ENCODE results near the gene PPP1R18.

The PPP1R18 gene

DNA sequence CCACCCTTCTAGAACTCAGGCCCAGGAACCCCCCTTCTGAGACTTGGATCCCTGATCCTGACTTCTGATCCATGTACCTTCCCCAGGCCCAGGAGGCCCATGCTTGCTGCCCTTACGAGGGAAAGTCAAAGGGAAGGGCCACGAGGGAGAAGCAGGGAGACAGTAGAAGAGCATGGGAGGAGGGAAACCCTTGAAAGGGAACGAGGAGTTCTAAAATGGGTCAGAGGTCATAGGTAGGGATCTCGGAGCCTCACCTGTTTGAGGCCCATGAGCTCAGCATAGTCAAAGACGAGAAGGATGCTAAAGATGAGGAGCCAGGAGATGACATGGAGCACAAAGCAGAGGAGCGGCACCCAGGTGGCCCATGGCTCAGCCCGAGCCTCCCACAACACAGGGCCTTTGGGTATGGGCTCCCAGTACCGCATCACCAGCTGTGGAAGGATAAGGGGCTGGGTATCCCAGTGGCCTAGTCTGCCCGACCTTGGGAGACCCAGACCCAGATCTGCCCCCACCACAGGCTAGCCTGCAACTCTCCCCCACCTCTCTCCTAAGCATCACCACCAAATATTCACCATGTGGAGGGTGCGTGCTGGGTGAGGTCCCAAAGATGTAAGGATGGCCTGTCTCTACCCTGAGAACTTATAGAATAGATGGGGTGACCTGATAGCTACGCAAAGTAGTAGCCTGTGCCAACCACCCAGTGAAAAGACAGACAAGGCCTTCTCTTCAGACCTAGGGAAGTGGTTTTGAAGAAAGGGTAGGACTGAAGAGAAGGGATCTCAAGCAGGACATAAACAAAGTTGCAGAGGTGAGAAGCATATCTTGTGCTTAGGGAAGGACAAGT is 2.8 kb upstream of the PPP1R18 start:
- DNase-seq (ENCODE audit: low spot score) = no peak

DNA sequence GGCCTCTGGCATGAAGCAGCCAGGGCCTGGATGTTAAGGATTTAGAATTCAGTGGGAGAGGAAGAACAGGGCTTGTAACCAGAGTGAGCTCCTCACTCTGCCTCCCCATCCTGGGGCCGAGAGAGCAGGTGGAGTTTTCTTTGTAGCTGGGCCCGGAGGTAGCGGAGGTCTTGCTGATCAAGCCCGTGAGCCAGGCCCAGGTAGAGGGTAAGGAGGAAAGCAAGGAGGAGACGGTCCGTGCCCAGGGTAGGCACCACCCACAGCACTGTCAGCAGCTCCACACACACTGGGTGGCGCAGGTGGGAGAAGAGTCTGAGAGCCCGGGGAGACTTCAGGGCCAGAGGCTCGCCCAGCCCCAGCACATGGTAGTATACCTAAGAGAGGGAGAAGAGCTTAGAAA is 2.1 kb upstream of the PPP1R18 start:
- DNase-seq (ENCODE audit: low spot score) = no peak

DNA sequence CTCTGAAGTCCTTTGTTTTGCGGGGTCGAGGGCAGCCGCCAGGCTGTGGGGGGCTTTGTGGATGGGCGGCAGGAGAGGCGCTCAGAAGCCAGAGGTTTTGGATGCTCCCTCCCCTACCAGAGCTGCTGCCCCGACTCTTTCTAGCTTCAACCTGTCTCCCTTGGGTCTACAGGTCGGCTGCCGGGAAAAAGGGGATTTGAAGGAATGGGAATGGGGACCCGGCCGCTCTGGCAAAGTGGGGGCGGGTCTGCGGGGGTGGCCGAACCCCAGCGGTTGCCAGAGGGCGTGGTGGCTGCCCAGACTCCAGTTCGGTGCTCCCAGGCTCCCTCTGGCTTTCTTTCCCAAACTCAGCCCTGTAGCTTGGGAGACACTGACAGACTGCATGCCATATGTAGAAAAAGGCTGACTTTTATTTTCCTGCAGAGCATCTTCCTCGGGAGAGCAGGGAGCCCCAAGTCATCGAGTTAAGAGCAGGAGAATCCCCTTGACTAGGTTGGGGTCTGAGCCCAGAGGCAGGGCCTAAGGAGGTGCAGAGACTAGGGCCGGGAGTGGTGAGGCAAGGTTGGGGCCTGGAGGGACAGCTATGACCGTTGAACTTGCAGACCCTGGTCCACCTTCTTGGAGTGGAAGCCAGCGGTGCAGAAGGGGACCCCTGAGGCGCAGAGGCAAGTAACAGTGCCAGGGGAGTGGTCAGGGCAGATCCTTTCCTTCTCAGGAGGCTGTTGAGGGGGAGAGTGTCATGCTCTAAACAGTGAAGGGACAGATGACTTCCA is 1.4 kb upstream of the PPP1R18 start:
- DNase-seq (ENCODE audit: low spot score) = no peak

DNA sequence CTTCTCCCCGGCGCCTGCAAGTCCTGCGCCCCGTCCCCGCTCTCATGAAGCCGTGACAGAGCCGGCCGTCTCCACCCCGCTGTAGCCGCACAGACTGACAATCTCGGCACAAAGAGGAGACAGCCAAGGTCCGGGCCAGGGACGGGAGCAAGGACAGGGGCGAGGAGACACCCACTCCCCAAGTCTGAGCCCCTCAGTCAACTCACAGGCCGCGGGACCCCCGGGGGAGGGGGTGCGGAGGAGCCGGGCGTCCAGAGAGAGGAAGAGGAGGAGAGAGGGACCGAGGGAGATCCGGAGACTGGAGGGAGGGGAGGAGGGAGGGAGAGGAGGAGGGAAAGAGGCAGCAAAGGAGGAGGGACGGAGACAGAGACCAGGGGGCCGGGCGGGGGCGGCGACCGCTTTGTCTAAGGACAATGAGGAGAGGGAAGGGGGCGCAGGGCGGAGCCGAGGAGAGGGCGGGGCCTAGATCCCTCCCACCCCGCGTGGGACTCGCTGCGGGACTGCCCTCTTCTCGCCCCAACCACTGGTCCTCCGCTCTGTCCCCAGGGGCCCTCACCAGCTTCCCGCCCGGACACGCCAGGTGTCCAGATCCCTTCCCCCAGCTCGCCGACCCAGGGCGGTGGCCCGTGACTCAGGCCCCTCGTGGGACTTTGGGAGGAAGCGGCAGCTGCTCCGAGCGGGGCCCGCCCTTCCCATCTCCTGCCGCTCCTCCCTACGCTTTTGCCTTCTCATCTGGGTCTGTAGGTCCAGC is 638 bp upstream of the PPP1R18 start:
- DNase-seq (ENCODE audit: low spot score) = peak; percentile 55

DNA sequence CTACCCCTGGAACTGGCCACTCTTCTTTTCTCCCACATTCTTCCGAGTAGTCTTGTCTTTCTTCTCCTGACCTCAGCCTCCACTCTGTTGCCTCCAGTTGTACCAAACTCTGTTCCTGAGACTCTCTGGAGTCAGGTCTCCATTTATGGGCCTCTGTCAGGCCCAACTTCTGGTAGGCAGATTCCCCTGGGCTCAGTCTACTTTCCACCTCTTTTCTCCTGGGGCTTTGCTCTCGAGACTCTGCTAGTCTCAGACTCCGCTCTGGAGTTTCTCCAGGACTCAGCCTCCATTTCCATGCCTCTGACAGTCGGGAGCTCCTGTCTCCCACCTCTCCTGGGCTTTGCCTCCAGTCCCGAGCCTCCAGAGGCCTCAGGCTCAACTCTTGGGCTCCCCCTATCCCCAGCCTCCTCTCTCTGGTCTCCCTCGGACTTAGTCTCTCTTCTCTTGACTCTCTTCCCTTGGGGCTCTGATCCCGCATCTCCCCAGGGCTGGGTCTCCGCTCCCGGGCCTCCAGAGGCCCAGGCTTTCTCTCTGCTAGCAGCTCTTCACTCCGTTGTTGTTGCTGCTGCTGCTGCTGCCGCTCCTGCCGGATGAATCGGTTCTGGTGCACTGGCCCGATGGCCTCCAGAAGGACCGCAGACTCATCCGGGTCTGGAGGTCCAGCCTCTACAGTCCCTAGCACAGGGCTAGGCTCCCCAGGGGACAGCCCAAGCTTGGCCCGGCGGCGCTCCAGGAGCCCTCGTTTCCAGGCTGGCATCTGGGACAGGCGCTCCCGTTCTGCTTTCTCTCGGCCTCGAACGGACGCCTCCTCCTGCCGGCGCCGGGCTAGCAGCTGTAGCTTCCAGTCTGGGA is 1.1 kb downstream of the PPP1R18 start:
- no peak for DNase-seq (ENCODE audit: low spot score)

DNA sequence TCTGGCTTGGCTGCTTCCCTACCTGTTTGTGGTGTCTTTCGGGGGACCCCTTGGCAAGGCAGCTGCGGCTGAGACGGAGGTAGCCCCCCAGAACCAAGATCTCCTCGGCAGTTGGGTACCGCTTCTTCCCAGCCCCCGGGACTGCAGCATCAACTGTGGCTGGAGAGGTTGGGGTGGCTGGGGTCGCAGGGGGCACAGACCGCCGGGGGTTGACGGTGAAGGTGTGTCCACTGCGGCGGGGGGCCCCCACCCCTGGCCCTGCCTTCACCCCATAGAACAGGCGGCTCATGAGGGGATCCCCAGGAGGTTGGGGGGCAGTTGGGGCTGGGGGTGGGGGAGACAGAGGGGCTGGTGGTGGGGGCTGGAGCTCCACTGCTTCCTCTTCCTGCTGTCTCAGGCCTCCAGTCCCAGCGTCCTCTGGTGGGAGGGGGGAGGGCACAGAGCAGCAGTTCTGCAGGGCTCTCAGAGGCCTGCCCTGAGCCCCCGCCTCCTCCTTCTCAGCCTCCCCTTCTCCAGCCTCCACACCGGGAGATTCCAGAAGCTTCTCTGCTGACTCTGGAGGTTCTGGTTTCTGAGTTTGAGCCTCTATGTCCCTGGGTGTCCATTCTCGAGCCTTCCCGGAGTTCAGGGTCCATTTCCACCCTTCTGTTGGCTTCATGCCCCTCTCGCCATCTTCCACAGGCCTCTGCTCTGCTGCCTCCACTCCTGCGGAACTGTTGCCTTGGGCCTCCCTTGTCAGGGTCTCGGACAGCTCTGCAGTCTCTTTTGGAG is 1.9 kb downstream of the PPP1R18 start:
- no peak for DNase-seq (ENCODE audit: low spot score)

DNA sequence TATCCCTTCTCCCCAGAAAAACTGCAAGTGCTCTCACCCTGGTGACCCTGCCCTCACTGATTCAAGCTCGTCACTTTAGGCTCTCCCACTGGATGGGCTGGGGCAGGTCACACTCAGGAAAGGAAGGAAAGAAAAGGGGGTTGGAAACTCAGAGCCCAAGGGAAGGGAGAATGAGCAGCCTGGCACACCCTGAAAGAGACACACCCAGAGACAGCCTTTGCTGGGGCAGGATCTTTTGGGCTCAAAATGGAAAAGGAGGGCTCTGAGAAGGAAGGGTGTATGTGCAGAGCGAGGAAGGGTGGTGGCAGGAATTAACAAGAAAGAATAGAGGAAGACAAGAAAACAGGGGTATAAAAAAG is 2.5 kb downstream of the PPP1R18 start:
- no peak for DNase-seq (ENCODE audit: low spot score)

DNA sequence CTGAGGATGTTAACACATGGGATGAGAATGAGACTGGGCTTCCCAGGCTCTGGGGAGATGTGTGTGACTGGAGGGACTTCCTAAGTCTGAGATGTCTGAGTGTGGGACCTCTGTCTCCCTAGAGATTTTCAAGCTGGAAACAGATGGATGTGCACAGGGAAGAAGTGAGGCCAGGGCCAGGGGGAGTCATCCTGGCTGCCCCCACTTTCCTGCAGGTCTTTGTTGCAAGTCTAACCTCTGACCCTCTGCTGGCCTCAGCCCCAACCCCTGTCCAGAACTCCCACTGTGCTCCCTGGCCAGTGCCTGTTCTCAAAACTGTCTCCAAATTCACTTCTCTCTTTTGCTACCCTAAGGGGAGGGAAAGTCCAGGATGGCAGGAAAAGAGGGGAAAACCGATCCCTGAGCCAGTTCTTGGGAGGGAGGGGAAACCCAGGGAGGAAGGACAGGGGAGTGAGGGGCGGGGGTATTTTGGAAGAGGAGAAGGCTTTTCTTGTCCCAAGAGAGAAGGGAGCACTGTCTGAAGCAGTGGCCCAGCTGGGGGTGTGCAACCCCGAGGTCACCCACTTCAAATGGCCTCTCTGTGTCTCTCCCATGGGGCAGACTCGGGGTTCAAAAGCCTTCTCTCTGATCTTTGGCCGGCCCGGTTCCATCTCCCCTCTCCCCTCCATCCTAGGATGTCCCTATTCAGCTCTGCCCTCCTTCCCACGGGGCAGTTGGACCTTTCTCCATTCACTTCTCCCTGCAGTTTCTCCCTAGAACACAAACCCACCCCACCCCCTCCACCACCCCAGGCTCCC is 3.1 kb downstream of the PPP1R18 start:
- DNase-seq (ENCODE audit: low spot score) = no peak

DNA sequence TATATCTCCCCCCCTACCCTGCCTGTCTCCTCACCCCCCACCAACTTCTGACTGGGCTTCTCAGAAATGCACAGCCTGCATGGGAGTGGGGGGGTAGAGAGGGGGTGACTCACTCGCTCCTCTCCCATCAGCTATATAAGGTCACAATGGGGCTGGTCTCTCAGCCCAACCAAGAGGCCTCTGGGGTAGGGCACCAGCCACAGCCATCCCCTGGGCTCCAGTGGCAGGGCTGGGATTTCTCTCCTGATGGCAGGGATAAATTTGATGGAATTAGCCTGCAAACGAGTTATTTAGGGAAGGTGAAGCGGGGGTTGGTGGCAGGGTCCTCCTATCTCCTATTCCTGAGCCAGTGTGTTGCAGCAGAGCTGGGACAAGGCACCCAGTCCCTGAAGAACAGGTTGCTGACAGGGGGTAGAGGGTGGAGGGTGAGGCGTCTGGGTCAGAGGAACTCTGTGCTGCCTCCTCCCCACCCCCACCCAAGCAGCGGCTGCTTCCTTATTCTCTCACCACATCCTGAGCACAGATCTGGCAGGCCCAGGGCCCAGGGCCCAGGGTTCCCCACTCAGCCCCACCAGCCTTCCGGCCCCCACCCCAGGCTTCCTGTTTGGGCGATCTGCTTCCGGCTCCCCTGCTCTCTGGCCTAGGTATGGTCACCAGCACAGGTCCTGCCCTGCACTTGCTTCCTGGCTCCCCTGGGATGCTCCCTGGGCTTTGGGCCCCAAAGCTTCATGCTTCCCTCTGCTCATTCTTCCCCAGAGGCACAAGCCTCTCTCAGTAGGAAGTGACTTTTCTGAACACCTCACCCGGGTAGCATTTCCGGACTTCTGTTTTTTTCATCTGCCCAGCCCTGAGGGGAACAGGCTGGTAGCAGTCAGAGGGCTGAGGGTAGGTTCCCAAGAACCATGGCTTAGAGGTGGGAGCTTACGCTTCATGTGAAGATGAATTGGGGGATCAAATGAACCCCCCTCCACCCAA is 4.0 kb downstream of the PPP1R18 start:
- DNase-seq (ENCODE audit: low spot score) = peak; percentile 70

DNA sequence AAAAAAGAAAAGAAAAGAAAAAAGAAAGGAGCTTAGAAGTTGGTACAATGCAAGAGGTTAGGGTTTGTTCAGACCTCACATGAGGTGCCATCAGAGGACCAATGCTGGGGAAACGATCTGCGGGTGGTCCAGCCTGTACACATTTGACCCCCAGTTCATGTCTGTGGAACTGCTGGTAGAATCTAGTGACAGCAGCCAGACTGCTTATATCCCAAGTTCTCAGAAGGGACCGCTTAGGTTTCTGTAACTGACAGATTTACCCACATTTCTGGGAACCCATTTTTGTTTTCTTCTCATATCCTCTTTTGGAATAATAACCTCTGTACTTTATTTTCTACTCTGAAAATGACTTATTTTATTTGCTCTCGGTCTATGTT is 4.7 kb downstream of the PPP1R18 start:
- no peak for DNase-seq (ENCODE audit: low spot score)

DNA sequence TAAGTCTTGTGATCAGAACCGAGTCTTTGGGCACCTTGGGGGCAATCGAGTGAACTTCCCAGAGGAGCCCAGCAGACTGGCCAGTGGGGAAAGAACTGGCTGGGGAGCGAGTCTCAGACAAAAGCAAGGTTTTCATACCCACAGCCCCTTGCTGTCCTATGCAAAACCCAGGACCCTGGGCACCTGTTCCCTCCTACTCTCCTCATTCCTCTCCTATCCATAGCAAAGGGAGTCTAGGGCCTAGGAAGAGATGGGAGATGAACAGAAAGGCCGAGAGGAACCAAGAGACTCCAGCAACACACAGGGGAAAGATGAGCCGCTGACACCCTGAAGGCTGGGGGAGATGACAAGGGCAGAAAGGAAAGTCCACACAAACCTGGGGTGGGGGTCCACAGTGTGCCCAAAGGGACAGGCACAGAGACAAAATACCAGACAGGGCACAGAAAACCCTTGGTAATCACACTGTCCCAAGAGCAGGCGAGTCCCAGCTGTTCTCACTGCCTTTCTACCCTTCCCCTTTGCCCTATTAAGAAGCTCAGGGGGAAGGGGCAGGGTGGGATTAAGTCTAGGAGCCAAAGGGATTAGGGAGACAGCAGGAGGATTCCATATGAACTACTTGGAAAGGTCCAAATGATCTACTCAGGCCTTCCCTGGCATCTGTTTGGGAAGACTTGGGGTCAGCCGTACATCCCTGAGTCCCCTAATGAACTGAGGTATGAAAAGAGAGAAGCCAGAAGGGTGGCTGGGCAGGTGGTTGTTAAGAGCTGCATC is 6.5 kb downstream of the PPP1R18 start:
- no peak for DNase-seq (ENCODE audit: low spot score)

DNA sequence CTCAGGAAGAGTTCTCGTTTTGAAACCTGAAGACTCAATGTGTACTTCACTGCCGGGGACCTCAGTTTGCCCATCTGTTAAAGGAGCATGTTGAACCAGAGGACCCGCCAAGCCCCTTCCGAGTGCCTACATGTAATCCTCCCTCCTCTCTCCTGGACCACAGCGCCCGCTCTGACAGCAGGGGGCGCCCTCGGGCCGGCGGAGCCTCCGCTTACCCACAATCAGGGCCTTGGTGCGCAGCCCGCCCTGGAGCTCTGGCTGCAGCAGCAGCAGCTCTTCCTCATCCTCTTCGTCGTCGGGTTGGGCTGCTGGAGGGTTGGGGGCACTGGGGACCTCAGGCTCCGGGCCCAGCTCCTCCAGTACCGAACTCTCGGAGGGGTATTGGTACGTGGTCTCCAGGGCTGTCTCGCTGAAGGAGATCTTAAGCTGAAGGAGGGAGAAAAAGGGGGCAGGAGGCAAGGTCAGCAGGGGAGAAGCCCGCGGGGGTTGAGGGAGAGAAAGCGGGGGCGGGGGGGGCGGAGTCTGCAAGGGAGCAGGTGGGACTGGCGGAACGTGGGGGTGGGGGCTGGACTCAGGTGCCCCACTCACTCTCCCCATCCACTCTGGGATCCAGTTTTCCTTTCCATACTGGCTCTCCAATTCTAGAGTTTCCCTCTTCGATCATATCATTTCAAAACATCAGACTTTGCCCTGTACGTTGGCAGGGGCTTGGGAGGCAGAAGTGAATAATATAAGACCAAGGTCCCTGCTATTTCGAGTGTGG is 7.3 kb downstream of the PPP1R18 start:
- peak; percentile 74 for DNase-seq (ENCODE audit: low spot score)

DNA sequence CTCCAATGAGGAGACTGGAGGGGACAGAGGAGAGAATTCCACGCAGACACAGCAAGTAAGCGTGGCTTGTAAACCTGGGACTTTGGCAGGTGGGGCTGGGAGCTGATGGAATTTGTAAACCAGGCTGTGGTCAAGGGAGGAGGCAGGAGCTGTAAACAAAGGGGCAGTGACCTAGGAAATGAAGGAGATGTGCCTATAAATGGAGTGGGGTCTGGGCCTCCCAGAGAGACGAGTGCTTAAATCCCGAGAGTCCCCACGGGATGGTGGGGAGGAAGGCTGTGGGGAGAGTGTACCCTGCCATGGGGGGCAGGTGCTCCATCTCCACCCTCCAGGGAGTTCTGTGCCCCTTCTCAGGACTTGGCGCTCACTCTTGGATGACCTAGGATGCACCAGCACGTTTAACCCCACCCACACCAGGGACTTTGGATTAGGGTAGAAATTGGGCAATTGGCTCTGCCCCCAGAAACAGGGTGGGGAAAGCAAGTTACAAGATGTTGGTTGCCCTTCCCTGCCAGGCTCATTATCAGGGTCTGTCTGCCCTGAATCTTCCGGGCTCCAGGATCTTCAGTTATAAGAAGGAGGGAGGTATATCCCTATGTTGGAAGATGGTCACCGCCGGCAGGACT is 9.7 kb downstream of the PPP1R18 start:
- no peak for DNase-seq (ENCODE audit: low spot score)

DNA sequence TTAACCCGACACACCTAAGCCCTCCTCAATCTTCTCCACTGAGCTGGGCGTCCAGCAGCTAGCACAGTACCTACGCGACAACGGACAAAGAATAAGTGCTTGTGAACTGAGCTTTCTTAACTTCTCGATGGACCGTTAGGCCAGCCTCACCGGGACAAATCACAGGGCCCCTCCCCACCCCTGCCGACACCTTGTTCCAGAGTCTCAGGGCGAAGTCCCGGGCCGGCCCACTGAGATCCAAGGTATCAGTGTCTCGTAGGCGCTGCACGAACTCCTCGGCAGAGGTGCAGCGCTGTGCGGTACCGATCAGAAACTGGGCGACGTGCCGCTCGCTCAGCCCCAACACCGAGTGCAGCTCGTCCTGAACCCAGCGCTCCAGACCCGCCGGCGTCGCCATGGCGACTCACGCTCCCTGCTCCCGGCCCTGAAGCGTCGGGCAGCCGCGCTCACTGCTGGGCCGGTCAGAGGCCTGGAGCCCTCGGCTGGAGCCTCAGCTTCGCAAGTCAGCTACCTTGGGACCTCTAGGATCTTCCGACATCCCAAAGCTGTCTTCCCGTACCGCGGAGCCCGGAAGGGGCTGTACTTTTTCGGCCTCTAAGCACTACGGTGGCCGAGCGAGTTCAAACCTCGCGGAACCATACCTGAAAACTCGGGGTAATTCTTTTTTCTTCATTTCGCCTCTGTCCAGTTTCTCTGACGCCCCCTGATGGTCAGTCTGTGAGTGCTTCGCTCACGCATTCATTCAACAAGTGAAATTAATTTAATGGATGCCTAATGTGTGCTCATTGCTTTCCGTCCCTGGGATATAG is 13.8 kb downstream of the PPP1R18 start, which contains the start of gene DHX16:
TSS of gene DHX16 (minus strand) at position 562 of the 809 bp plus-strand sequence. CDS start at position 397, 165 bp downstream.
- DNase-seq (ENCODE audit: low spot score) = peak; percentile 86

DNA sequence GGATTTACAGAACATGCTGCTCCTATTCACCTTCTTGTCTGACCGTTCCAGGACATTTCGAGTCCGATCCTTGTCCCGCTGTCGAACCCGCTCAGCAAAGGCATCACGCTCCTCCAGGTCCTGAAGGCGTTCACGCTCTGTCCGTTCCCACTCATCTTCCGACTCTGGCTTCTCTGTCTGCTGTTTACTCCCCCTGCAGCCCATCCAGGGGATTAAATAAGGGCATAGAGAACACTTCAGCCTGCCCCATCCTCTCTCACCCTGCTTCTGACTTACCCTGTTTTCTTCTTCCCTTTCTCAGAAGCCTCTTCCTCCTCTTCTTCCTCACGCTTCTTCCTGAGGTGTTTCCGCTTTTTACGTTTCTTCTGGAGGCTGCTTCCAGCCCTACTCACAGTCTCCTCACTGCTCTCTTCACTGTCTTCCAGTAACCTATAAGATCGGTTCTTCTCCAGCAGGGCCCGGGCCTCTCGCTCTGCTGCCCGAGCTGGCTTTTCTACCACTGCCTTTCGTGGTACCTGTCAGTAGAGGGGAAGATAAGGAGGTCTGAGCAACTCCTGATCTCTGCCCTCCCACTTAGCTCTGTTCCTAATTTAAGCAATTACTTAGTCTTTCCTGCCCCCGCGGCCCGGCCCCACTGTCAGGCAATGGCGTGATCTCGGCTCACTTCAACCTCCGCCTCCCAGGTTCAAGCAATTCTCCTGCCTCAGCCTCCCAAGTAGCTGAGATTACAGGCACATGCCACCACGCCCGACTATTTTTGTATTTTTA is 15.5 kb downstream of the PPP1R18 start:
- DNase-seq (ENCODE audit: low spot score) = no peak

All from globus pallidus (tissue), 1 donor.